ENCODE data around the gene DYNC1LI2.

GRCh38 chr16:66698046-66698445, 53.4 kb downstream of the DYNC1LI2 start:
- no peak for TF ChIP-seq POLR2A (IDR thresholded peaks at IDR 0.05)
- TF ChIP-seq CTCF (IDR thresholded peaks at IDR 0.05) = no peak
